Uterus (tissue), 4 donors: ENCODE results near the gene FSD1. TPM values are rescaled to one million over a fixed set of nuclear protein-coding genes. Genes with fewer than 3 reads are reported as not detected.

Experiments
- DNase-seq, 2 donors: peaks; one replicate each; pipeline ENCODE4 v3.0.0-alpha.2; 2019 to 2020
- H3K27ac ChIP-seq, 2 donors: fragments of 200-600 bp; sonication (generic); 1 replicate in 1 of 2; 2 replicates in 1 of 2; pipeline ENCODE4 v1.5.1; 2016 to 2018
- H3K27me3 ChIP-seq, 2 donors: fragments of 200-600 bp; sonication (generic); one replicate each; pipeline ENCODE4 v1.5.1; 2018 to 2019; ENCODE audit warnings: control low read depth in 1 of 2
- H3K36me3 ChIP-seq, 2 donors: fragments of 200-600 bp; sonication (generic); one replicate each; pipeline ENCODE4 v1.5.1; 2019; ENCODE audit warnings: control low read depth in 1 of 2
- H3K4me1 ChIP-seq, 2 donors: fragments of 200-600 bp; sonication (generic); one replicate each; pipeline ENCODE4 v1.5.1; 2018 to 2019; ENCODE audit warnings: control low read depth in 1 of 2
- H3K4me3 ChIP-seq, 2 donors: fragments of 200-600 bp; sonication (generic); 1 replicate in 1 of 2; 2 replicates in 1 of 2; pipeline ENCODE4 v1.5.1; 2018 to 2019; ENCODE audit warnings: mild to moderate bottlenecking in 1 of 2
- H3K9me3 ChIP-seq, 2 donors: fragments of 200-600 bp; sonication (generic); one replicate each; pipeline ENCODE4 v1.5.1; 2019; ENCODE audit warnings: control low read depth in 1 of 2
- POLR2A ChIP-seq, 2 donors: fragments of 450-650 bp; IDR thresholded peaks; one replicate each; pipeline ENCODE4 v1.6.1; 2016; ENCODE audit warnings: antibody characterized with exemption in 2 of 2, mild to moderate bottlenecking in 1 of 2, moderate library complexity in 1 of 2
- intact Hi-C: fragments of 100-400 bp; cut with DNase I; formaldehyde crosslinking; loops from one replicate; pipeline ENCODE4 v1.15.1; 2023; ENCODE audit warnings: low total_unique reads
- total RNA-seq, 4 donors: library from RNA; depleted of rRNA in 3 of 4; stranded (reverse); fragments of >200 nt in 3 of 4; gene quantifications; one replicate each; pipeline versions ENCODE4 v1.1.0 to v1.2.4, GENCODE V29; 2014 to 2023
- TF ChIP-seq, protein P1 (sequence below), 4 experiments: fragments of 200-600 bp in 2 of 4; fragments of 450-650 bp in 2 of 4; sonication (generic) in 2 of 4; IDR thresholded peaks; one replicate each; pipeline ENCODE4 v1.5.1; 2016 to 2019; ENCODE audit warnings: antibody characterized with exemption in 4 of 4, mild to moderate bottlenecking in 2 of 4, moderate library complexity in 1 of 4
- donor health status: DM: yes; HTN: yes; CAD: no.

The FSD1 gene
- total RNA-seq, 4 donors from 2014 or later = 3.1 TPM; not detected in 3

DNA sequence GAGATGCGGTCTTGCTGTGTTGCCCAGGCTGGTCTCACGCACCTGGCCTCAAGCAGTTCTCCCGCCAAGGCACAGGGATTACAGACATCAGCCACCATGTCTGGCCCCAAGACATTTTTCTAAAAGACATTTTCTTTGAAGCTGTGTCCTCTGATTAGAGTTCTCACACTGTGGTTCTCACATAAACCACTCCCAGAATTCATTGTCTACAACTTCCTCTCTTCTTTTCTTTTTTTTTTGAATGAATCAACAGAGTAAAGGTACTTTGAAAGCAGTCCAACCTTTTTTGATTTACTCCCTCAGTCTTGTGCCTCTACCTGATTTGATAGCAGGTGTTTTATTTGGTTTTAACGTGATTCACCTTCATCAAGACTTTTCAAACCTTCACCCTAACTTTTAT, 39.6 kb upstream of the FSD1 start:
- no peak overlapping the region for H3K4me3 ChIP-seq
- H3K27me3 ChIP-seq = no peaks in the 10 kb centered on the region
- TF ChIP-seq, protein P1, sequence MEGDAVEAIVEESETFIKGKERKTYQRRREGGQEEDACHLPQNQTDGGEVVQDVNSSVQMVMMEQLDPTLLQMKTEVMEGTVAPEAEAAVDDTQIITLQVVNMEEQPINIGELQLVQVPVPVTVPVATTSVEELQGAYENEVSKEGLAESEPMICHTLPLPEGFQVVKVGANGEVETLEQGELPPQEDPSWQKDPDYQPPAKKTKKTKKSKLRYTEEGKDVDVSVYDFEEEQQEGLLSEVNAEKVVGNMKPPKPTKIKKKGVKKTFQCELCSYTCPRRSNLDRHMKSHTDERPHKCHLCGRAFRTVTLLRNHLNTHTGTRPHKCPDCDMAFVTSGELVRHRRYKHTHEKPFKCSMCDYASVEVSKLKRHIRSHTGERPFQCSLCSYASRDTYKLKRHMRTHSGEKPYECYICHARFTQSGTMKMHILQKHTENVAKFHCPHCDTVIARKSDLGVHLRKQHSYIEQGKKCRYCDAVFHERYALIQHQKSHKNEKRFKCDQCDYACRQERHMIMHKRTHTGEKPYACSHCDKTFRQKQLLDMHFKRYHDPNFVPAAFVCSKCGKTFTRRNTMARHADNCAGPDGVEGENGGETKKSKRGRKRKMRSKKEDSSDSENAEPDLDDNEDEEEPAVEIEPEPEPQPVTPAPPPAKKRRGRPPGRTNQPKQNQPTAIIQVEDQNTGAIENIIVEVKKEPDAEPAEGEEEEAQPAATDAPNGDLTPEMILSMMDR (IDR thresholded peaks at IDR 0.05) = no peak
- no peak for TF ChIP-seq POLR2A (IDR thresholded peaks at IDR 0.05)
- H3K9me3 ChIP-seq = no peaks in the 10 kb centered on the region
- no peak overlapping the region for H3K27ac ChIP-seq
- H3K36me3 ChIP-seq = no peaks in the 10 kb centered on the region
- intact Hi-C loops = loop anchor here (10.0 kb wide), 1 partner anchor 90 kb away; no protein-coding TSS in a partner anchor
- no peak for DNase-seq
- no peaks in the 10 kb centered on the region for H3K4me1 ChIP-seq

DNA sequence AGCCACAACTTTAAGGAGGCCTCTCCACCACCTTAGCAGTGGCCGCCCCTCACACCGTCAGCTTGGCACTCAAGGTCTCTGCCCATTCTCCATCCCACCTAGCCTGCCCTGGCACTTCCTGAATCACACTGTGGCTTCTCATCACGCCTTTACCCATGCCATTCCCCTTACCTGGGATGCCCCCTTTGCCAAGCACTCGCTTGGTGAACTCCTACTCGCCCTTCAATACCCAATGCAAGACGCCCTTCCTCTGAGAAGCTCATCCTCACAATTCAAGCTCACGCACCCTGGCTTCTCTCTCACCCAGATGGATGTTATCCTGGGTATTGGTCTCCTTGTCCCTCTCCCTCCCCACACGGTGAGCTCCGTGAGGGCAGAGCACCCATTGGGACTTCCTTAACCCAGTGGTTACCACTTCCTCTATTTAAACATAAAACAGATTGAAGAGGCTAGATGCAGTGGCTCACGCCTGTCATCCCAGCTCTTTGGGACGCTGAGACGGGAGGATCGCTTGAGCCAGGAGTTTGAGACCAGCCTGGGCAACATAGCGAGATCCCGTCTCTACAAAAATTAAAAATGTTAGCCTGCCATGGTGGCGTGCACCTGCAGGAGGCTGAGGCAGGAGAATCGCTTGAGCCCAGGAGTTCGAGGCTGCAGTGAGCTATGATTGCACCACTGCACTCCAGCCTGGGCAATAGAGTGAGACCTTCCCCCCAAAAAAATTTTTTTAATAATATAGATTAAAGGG, 38.0 kb upstream of the FSD1 start:
- H3K27me3 ChIP-seq = no peaks in the 10 kb centered on the region
- no peak for TF ChIP-seq POLR2A (IDR thresholded peaks at IDR 0.05)
- TF ChIP-seq, protein P1 (IDR thresholded peaks at IDR 0.05) = no peak
- H3K4me3 ChIP-seq = no peak overlapping the region
- H3K4me1 ChIP-seq = no peaks in the 10 kb centered on the region
- H3K9me3 ChIP-seq = no peaks in the 10 kb centered on the region
- no peaks in the 10 kb centered on the region for H3K36me3 ChIP-seq
- intact Hi-C loops = loop anchor here (10.0 kb wide), 1 partner anchor 88 kb away; no protein-coding TSS in a partner anchor
- H3K27ac ChIP-seq = no peak overlapping the region
- no peak for DNase-seq

DNA sequence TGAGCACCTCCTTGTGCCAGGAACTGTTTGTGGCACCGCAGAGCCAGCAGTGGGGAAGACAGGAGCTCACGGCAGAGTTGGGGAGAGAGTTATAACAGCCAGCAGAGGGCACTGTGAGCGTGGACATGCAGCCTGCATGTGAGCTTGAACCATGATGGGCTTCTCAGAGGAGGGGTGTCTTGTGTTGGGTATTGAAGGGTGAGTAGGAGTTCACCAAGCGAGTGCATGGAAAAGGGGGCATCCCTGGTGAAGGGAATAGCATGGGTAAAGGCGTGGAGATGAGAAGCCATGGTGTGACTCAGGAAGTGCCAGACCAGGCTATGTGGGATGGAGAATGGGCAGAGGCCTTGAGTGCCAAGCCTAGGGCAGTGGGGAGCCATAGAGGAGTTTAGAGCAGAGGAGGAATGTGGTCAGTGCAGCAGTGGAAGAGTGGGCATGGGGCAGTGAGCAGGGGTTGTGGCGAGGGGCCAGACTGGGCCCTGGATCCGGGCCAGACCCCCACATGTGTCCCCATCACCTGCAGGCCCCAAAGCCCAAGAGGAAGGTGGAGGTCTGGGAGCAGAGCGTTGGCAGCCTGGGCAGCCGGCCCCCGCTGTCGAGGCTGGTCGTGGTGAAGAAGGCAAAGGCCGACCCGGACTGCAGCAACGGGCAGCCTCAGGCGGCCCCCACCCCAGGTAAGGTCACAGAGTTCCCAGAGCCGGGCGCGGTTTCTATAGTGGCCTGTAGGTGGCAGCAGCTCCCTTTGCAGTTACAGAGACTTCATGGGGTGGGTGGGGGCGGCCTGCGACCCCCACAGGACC, 37.1 kb upstream of the FSD1 start:
- DNase-seq = peak; percentile 49 to 51
- H3K4me1 ChIP-seq = no peaks in the 10 kb centered on the region
- H3K27ac ChIP-seq = no peak overlapping the region
- H3K27me3 ChIP-seq = no peaks in the 10 kb centered on the region
- TF ChIP-seq, protein P1 (IDR thresholded peaks at IDR 0.05) = peak; percentile 70 to 87 (median 78)
- no peak for TF ChIP-seq POLR2A (IDR thresholded peaks at IDR 0.05)
- H3K4me3 ChIP-seq = no peak overlapping the region
- intact Hi-C loops = loop anchor here (10.0 kb wide), 1 partner anchor 88 kb away; no protein-coding TSS in a partner anchor
- H3K9me3 ChIP-seq = no peaks in the 10 kb centered on the region
- no peaks in the 10 kb centered on the region for H3K36me3 ChIP-seq

DNA sequence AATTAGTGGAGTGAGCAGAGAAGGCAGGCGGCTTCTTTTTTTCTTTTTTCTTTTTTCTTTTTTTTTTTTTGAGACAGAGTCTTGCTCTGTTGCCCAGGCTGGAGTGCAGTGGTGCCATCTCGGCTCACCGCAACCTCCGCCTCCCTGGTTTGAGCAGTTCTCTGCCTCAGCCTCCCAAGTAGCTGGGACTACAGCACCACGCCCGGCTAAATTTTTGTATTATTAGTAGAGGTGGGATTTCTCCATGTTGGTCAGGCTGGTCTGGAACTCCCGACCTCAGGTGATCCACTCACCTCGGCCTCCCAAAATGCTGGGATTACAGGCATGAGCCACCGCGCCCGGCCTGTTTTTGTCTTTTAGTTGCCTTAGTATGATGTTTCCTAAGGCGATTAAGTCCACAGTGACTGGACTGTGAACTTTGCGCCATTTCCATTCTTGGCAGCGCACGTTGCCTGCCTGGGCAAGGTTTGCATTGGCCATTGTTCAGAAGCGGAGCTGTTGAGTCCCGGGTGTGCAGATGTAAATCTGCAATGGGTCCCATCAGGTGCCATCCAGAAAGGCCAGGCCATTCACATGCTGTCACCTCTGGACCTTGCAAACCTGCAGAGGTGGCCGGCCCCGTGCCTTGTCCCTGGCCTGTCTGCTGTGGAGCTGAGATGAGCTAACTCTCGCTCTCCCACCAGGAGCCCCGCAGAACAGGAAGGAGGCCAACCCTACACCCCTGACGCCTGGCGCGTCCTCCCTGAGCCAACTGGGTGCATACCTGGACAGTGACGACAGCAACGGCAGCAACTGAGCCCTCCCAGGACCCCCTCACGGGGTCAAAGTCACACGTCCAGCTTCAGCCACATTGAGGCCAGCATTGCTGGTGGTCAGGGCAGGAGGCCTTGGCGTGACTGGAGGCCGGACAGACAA, 36.2 kb upstream of the FSD1 start:
- no peak for TF ChIP-seq POLR2A (IDR thresholded peaks at IDR 0.05)
- TF ChIP-seq, protein P1 (IDR thresholded peaks at IDR 0.05) = no peak
- no peaks in the 10 kb centered on the region for H3K36me3 ChIP-seq
- intact Hi-C loops = loop anchor here (10.0 kb wide), 1 partner anchor 87 kb away; no protein-coding TSS in a partner anchor
- DNase-seq = no peak
- no peak overlapping the region for H3K4me3 ChIP-seq
- H3K9me3 ChIP-seq = no peaks in the 10 kb centered on the region
- H3K4me1 ChIP-seq = no peaks in the 10 kb centered on the region
- H3K27ac ChIP-seq = no peak overlapping the region
- no peaks in the 10 kb centered on the region for H3K27me3 ChIP-seq
